B cell (primary cell): Measurements from ENCODE around the gene GGTLC2.

Source experiments
- CTCF ChIP-seq: fragments of 200-600 bp; IDR thresholded peaks from one replicate; pipeline ENCODE4 v1.8.0; 2022; ENCODE audit warnings: antibody characterized with exemption, mild to moderate bottlenecking
- EZH2 ChIP-seq: IDR thresholded peaks from 2 replicates; pipeline ENCODE4 v1.6.1; 2012; ENCODE audit warnings: borderline replicate concordance, low read depth, mild to moderate bottlenecking, moderate library complexity, low read length; ENCODE audit not compliant: insufficient read depth, poor library complexity, severe bottlenecking

- TF ChIP-seq CTCF = peak; percentile 71
- TF ChIP-seq EZH2 = no peak
Observed at GRCh38 chr22:22666307-22667091, 22.1 kb downstream of the GGTLC2 start.
